ENCODE results near the gene BLID. TPM values are rescaled to one million over a fixed set of nuclear protein-coding genes. Genes with fewer than 3 reads are reported as not detected.

Gene BLID
- total RNA-seq, 1 donor from 2014 or later: 0.36 TPM

- Histone ChIP-seq H3K4me3 (peak overlapping the region; percentile 72), H3K27me3 (ENCODE audit: low read depth) (peaks cover 43% of the 10 kb centered on the region), H3K4me1 (peaks cover 30% of the 10 kb centered on the region), H3K9me3 (replicated peaks) (no peaks in the 10 kb centered on the region), H3K27ac (replicated peaks) (peak overlapping the region; percentile 89), H3K36me3 (peaks cover 5% of the 10 kb centered on the region)
- DNase-seq: peak; percentile 63
- TF ChIP-seq, protein P1, sequence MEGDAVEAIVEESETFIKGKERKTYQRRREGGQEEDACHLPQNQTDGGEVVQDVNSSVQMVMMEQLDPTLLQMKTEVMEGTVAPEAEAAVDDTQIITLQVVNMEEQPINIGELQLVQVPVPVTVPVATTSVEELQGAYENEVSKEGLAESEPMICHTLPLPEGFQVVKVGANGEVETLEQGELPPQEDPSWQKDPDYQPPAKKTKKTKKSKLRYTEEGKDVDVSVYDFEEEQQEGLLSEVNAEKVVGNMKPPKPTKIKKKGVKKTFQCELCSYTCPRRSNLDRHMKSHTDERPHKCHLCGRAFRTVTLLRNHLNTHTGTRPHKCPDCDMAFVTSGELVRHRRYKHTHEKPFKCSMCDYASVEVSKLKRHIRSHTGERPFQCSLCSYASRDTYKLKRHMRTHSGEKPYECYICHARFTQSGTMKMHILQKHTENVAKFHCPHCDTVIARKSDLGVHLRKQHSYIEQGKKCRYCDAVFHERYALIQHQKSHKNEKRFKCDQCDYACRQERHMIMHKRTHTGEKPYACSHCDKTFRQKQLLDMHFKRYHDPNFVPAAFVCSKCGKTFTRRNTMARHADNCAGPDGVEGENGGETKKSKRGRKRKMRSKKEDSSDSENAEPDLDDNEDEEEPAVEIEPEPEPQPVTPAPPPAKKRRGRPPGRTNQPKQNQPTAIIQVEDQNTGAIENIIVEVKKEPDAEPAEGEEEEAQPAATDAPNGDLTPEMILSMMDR (IDR thresholded peaks at IDR 0.05; ENCODE audit: borderline replicate concordance): no peak
- intact Hi-C loops (cut with micrococcal nuclease): loop anchor here (10.0 kb wide), 2 partner anchors 95 to 445 kb away; no protein-coding TSS in a partner anchor
These were observed 15.8 kb downstream of the BLID start for GRCh38 chr11:122100037-122100755.

DNA sequence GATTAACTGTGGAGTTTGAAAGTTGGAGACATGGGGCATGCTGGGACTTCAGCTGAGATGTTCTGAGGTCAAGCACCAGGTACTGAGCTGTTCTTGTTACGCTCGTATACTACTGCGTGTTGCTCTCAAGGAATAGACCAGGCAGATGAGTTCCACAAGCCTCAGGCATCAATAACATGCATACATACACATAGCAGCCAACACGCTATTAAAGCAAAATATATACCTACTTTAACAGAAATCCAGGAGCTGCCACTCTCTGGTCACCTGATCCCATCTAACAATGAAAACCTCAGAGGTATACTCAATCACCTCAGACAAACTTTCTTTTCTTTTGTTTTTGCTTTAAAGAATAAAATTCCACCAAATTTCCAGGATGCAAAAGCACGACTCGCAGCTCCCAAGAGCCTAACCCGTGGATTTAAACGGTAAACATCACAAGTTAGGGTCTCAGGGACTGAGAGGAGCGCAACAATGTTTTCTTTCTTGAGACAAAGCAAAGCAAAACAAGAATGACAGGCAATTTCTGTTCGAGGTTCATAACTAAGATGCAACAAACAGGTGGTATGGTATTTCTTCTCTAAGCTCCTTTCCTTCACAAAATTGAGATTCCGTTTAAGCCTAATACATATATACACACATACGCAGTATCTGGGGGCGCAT, 16.5 kb downstream of the BLID start:
- intact Hi-C loops (cut with micrococcal nuclease): loop anchor here (10.0 kb wide), 2 partner anchors 95 to 445 kb away; no protein-coding TSS in a partner anchor
- Histone ChIP-seq H3K27ac (replicated peaks) (peak overlapping the region; percentile 89), H3K27me3 (ENCODE audit: low read depth) (peaks cover 43% of the 10 kb centered on the region), H3K9me3 (replicated peaks) (no peaks in the 10 kb centered on the region), H3K36me3 (peaks cover 5% of the 10 kb centered on the region), H3K4me3 (peak overlapping the region; percentile 72), H3K4me1 (peaks cover 34% of the 10 kb centered on the region)
- TF ChIP-seq, protein P1 (IDR thresholded peaks at IDR 0.05; ENCODE audit: borderline replicate concordance): no peak
- no peak for DNase-seq

GRCh38 chr11:122098261-122098980, 17.6 kb downstream of the BLID start:
- TF ChIP-seq, protein P1 (IDR thresholded peaks at IDR 0.05; ENCODE audit: borderline replicate concordance): no peak
- intact Hi-C loops (cut with micrococcal nuclease): no loop called here
- H3K4me1 ChIP-seq: peaks cover 41% of the 10 kb centered on the region

DNA sequence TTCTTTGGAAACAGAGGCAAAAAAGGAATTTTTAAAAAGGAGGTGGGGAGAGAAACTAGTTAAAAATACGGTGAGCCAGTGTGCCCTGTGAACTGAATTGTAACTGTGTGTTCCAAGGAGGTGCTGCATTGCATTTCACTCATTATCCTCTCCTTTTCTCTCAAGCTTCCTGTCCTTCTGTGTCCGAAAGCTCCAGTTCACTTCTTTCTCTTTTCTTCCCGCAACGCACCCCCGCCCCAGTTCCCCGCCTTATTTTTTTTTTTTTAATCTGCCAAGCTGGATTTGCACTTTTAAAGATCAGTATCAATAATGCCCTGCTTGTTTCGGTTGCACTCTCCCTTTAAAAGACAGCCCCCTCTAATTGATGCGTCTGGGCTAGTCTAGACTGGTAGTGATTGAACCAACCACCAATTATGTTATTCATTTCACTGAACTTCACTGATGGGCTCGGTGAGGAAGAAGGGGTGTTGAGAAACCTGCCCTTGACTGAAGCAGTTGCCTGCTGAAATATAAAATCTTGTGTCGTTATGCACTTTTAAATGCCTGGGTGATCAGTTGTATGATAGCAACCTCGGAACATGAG, 18.5 kb downstream of the BLID start:
- H3K27ac ChIP-seq (replicated peaks): peak overlapping the region; percentile 89
- peaks cover 5% of the 10 kb centered on the region for H3K36me3 ChIP-seq
- H3K4me1 ChIP-seq: peaks cover 40% of the 10 kb centered on the region
- DNase-seq: no peak
- H3K9me3 ChIP-seq (replicated peaks): no peaks in the 10 kb centered on the region
- TF ChIP-seq, protein P1 (IDR thresholded peaks at IDR 0.05; ENCODE audit: borderline replicate concordance): no peak
- peak overlapping the region; percentile 72 for H3K4me3 ChIP-seq
- H3K27me3 ChIP-seq (ENCODE audit: low read depth): peaks cover 43% of the 10 kb centered on the region
- intact Hi-C loops (cut with micrococcal nuclease): no loop called here

More at GRCh38 chr11:122098261-122098980, 17.6 kb downstream of the BLID start:
- no peak for DNase-seq
- Histone ChIP-seq H3K9me3 (replicated peaks) (no peaks in the 10 kb centered on the region), H3K4me3 (peak overlapping the region; percentile 72), H3K27me3 (ENCODE audit: low read depth) (peaks cover 43% of the 10 kb centered on the region), H3K36me3 (peaks cover 5% of the 10 kb centered on the region), H3K27ac (replicated peaks) (peak overlapping the region; percentile 89)

All from left ventricle myocardium inferior (tissue), 1 donor.